SW 1271 (cell line): ENCODE results near the gene A4GALT.

Experiments
- DNase-seq, 2 experiments: peaks; one replicate each; lab custom pipeline; 2025; lab: John Stamatoyannopoulos, UW

A4GALT gene

DNA sequence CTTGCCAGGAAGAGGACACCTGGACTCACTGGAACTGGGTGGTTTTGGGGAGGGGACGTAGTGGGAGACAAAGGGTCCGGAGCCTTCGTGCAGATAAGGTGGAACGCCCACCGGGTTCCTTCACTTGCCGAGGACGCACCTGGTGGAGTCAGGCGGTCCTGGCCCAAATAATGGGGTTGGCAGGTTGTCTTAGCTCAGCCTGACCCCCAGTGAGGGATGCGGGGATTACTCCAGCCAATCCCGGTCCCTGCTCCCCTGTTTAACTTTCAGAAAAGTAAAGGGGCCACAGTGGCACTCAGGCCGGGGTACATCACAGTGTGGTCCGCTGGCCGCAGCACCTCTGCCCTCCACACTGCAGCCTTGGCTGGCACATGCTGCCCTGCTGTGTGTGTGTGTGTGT lies 18.0 kb downstream of the A4GALT start:
- no peak for DNase-seq

DNA sequence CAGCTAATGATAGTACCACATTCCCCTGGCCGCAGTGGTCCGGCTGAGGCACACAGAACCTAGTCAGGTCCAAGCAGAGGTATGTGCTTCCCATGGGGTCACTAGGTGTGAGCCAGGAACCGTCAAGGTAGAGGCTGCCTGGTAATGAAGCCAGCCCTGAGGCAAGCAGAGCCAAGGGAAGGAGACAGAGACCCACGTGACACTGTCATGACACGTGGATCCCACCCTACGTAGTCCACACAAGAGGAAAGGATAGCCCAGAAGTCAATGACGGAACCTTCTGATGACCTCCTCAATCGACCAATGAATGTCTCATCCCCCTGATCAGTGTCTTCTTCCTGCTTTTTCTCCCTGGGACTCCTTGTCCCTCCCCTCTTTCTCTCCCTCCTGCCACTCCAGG lies 19.0 kb downstream of the A4GALT start:
- no peak for DNase-seq

- DNase-seq = no peak
These were observed 19.8 kb downstream of the A4GALT start for GRCh38 chr22:42700901-42701300.

GRCh38 chr22:42700355-42700754 lies 20.3 kb downstream of the A4GALT start:
- no peak for DNase-seq

DNA sequence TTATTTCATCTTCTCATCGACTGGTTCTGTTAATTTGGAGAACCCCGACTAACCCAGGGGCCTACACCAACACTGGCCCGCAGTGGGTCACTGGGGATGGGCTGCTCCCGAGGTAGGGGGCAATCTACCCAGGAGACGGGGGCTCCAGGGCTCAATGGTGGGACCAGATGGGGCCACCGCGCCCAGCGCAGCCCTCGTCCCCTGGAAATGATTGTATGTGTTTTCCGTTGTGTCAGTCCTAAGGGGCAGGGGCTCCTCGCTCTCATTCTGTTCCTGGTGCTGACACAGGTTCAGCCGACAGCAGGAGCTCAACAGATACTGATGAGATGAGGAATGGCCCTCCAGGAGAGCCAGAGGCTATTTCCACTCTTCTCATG lies 20.7 kb downstream of the A4GALT start:
- DNase-seq = no peak

GRCh38 chr22:42699281-42699975 lies 21.2 kb downstream of the A4GALT start:
- no peak for DNase-seq

GRCh38 chr22:42697542-42698013 lies 23.1 kb downstream of the A4GALT start:
- DNase-seq = peak; percentile 51 to 78

- no peak for DNase-seq
These were observed 24.2 kb downstream of the A4GALT start for GRCh38 chr22:42696331-42696967.

- DNase-seq = no peak
These were observed 25.4 kb downstream of the A4GALT start for GRCh38 chr22:42695294-42695693.

DNA sequence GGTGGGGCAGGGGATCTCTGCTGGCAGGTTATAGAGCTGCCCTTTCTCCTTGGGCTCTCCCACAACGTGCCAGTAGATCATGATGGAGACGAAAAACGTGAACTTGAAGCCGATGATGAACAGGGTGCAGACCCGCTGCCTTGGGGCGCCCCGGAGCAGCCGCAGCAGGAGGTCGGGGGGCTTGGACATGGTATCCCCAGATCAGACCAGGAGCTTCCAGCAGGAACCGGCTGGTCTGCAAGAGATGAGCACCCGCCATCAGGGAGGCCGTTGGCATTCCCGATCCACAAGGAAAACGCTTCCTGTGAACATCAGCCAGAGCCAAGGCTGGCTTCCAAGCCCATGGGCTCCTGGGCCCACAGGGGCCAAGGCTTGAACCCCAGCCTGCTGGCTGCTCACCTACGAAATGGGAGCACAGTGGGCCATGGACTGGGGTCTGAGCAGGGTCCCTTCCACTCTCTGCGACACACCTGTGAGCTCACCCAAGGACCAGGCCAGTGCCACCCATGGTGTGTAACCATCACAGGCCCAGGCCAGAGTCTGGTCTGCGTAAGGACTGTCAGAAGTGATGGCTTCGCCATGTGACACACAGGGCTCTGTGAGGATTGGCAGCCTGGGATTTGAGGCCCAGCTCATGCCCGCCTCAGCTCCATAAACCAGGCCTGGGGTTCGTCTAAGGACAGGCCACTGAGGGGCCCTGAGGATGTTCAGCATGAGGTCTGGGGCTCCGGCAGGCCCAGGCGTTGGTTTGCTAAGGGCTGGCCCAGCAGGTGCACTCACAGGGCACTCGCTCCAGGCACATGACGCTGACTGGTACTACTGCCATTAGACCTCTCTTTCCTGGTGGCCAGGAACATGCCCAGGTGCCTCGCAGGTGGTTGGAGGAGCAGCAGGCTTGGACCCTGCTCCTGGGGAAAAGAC lies 26.6 kb downstream of the A4GALT start:
- no peak for DNase-seq

DNA sequence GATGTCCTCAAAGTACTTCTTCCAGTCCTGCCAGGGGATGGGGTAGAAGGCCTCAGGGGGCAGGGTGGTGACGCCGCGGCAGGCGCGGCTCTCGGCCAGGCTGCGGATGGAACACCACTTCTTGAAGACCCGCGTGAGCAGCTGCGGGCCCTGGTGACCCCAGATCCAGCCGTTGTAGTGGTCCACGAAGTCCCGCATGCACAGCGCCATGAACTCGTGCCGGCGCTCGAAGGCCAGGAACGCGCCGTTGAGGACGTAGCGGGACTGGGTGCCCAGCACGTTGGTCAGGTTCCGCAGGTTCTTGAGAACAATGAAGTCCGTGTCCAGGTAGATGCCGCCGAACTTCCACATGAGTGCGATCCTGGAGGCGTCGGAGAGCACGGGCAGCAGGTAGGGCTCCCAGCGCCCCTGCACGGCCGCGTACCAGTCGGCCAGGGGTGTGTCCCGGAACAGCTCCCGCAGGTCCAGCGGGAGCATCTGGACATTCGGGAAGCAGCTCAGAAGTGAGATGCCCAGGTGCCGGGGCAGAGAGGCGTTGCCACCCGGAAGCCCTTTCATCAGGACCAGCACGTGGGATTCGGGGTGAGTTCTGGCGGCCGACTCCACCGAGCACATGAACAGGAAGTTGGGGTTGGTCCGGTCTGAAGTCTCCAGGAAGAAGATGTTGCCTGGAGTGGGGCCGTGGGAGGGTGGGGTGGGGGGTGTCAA lies 27.5 kb downstream of the A4GALT start:
- no peak for DNase-seq

GRCh38 chr22:42692239-42693054 lies 28.2 kb downstream of the A4GALT start:
- DNase-seq = no peak

- no peak for DNase-seq
These were observed 29.2 kb downstream of the A4GALT start for GRCh38 chr22:42691440-42691839.

GRCh38 chr22:42688241-42689211 lies 32.1 kb downstream of the A4GALT start:
- DNase-seq = peak in 1 of 2 experiments; percentile 44

DNA sequence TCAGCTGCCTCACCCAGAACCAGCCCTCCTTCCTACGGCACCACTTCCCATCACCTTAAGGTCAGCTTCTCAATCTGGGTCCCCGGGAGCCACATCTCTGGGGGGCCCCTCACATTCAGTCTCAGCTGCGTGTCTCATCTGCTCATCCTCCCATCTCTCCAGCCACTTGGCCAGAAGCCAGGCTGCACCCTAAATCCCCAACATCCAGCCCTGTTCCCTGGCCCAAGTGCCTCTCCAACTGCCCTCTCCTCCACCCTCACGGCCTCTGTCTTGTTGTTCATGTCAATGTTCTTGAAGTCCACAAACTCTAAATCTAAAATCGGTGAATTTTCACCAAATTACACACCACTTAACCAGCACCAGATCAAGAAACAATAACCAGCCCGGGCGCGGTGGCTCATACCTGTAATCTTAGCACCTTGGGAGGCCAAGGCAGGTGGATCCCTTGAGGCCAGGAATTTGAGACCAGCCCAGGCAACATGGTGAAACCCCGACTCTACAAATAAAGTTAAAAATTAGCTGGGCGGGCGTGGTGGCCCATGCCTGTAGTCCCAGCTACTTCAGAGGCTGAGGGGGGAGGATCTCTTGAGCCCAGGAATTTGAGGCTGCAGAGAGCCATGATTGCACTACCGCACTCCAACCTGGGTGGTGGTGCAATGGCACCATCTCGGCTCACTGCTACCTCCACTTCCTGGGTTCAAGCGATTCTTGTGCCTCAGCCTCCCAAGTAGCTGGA lies 33.7 kb downstream of the A4GALT start:
- no peak for DNase-seq

- no peak for DNase-seq
These were observed 34.6 kb downstream of the A4GALT start for GRCh38 chr22:42685941-42686653.

- no peak for DNase-seq
These were observed 36.0 kb downstream of the A4GALT start for GRCh38 chr22:42684462-42685195.
